NCI-H524 treated with DMSO at 0.1 percent for 48 hours (cell line): ENCODE data around the gene TCF4.

Experiments used
- DNase-seq: peaks from one replicate; lab custom pipeline; 2025; lab: John Stamatoyannopoulos, UW

The TCF4 gene

DNA sequence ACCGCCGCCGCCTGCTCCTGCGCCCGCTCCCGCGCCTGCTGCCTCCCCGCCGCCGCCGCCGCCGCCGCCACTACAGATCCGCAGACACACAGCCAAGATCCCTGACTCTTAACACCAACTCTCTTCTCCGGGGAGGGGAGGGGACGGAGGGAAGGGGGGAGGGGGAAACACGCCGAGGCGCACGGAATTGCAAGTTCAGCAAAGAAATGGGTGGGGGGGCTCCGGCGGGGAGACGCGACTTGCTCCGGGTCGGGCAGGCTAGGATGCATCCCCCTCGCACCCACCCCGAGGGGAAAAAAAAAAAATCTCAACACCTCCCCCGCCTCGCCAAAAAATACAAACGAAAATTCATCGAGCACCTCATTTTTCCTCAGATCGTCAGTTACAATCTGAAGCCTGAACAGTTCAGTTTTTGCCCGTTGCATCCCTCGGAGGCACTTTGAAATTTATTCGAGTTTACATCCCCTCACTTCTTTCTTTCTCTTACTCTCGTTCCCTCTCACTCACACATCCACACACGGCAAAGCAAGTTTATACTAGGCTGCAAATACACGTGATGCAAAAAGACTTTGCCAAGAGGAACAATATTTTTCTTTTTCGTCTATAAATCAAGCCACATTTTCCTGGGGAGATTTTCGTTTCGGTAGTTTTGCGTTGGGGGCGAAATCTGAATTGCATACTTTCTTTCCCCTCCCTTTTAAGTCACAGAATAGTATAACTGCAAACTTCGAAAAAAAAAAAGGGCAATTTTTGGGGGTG lies at the start of gene TCF4:
TSS of gene TCF4 (minus strand) at position 82 of the 759 bp plus-strand sequence. CDS start 1,076 bp downstream, outside the sequence.
- peak; percentile 11 for DNase-seq

DNA sequence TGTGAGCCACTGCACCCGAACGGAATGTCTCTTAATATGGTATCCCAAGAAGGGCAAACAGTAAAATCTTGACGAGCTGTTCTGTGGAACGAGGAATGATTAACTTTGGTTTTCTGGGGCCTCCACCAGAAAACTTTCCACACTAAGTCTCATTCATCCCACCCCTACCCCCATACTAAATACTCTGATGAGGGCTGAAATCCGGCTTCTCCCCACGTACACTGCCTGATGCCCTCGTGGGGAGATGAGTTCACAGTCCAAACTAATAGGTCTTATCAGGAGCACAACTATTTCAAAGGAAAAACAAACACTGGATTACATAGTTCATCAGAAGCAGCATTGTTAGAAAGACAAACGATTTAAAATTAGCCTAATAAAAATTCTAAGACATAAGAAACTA lies 49.2 kb upstream of the TCF4 start:
- no peak for DNase-seq

DNA sequence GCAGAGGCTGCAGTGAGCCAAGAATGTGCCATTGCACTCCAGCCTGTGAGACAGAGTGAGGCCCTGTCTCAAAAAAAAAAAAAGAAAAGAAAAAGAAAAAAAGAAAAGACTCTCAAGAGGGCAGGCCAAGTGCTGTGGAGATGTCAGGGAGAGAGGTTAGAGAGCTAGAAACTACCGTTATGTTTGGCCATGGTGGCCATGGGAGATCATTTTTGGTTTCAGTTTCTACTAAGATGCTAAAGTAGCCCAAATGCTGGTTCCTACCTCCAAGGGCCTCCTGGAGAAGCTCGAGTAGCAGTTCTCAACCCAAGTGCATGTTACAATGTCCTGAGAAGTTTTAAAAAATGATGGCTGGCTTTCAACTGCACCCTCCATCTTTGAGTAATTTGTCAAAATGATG lies 47.4 kb upstream of the TCF4 start:
- no peak for DNase-seq

DNA sequence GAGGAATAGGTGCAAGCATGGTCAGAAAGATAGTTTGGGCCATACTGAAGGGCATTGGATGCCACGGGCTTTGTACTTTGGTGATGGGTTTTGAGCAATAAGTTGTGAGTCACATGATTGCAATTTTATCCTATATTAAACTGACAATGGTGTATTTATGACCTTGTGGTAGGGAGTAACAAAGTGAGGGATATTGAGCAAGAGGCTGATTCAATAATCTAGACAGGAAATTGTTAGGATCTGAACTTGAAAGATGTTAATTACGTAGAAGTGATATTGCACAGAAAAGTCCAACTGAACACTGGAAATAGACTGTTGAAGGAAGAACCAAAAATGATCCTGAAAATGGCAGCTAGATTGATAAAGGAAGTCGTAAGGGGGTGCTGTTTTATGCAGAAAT lies 46.6 kb upstream of the TCF4 start:
- no peak for DNase-seq

DNA sequence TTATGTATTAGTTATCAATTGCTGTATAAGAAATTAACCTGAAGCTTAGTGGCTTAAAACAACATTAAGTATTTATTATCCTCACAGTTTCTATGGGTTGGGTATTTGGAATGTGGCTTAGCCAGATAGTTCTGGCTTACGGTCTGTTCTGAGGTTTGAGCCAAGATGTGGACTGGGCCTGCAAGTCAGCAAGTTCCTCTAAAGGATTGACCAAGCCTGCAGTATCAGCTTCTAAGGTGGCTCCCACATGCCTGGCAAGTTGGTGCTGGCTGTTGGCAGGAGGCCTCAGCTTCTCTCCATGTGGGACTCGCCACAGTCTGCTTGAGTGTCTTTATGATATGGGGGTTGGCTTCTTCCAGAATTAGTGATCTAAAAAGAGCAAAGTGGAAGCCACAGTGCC lies 45.0 kb upstream of the TCF4 start:
- no peak for DNase-seq

DNA sequence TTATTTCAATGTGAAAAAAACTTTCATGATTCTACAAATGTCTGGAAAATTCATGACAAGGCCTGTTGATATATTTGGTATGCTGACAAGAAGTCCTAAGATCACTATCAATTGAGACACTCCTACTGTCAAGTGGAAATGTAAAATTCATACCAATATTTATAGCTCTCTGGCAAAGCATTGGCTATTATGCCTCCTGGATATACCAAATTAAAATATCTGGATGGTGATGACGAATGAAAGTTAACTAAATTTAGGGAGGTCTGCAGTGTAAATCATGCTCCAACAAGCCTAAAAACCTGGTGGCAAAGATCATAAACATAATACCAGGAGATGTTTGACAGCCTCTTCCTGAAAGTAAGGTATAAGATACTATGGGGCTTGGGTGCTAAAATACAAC lies 41.1 kb upstream of the TCF4 start:
- DNase-seq, result no peak

DNA sequence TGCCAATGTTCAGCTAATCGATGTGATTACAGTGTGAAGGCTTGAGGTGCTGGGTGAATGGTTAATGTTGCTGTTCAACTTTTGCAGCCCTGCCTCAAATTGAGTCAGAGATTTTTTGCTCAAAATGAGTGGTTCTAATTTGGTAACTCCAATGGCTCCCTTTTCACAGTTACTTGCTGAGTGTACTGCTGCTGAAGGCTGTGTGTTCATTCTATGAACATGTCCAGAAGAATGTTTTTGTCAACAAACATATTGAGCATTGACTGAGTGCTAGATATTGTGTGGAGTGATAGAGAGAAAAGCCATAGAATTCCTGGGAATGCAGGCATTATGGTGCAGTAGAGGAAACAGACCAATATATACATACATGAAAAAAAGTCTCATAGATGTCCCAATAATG lies 39.0 kb upstream of the TCF4 start:
- DNase-seq, result no peak

DNA sequence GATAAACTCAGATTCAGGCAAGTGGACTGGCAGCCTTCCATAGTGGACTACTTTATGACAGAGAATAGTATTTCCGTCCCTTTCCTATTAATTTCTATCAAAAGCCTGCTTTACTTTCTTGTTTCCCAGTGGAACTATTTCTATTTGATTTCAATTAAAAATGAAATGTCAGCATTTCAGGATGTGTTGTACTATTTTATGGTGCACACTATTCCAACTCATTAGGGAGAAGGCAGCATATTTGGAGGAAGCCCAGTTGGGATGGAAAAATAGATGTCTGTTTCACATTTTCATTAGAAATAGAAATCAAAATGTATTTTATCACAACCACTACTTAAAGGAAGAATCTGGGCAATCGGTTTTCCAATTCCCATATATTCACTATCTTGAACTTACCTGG lies 37.9 kb upstream of the TCF4 start:
- DNase-seq, result no peak

DNA sequence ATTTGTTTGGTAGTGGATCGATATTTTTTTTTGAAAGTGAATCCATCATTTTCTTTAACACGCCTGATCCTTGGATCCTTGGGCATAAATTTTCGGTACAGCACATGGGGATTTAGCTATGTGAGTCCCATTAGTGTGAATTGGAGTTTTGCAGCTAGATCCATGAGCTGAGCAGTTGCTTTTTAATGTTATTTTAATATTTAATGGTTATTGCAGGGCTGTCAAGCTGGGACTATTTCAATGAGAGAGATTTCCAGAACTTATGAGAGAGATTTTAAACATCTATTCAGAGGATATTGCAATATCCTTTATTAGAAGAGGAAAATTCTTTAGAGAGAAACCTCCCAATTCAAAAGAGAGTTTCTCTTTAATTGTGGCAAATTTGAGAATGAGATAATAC lies 35.6 kb upstream of the TCF4 start:
- DNase-seq, result no peak

DNA sequence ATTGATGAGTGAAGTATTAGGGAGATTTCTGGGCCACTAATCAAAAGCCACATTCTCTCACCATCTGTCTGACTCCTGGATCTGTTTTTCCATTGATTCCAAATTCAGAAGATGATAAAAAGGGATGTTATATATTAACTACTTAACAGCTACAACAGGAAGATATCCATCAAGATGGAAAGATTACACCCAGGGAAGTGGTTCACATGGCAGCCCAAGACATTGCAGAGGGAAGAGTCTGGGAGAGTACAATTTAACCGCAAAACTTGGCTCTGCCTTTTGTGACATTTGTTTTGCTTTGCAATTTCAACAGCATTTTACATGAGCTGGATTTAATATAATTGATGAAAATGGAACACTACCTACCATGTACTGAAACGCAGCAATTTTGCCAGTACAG lies 22.5 kb upstream of the TCF4 start:
- no peak for DNase-seq

DNA sequence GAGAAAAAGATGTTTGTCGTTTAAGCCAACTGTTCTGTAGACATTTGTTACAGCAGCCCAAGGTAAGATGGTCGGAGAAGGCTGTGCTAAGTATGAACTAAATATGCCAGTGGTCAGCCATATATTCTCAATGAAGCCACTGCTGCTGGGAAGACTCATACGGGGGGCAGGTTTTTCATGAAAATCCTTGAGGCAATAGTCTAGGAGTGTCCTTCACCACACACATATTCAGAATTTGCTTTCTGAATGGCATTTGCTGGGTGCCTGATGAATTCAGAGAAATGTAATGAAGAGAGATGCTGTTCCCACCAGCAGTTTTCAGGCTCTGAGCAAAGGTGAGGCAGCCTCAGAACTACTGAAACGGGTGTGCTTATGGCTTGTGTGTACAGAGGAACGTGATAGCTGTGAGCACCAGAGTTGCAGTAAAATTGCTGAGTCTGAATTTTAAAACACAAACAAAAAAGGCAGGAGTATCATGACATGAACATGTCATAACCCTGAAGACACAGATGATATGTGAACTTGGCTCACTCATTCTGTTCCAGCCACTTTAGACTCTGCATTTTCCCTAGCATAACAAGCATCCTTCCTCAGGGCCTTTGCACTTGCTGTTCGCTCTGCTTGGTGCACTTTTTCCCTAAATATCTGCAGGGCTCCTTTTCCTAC lies 21.3 kb upstream of the TCF4 start:
- no peak for DNase-seq

DNA sequence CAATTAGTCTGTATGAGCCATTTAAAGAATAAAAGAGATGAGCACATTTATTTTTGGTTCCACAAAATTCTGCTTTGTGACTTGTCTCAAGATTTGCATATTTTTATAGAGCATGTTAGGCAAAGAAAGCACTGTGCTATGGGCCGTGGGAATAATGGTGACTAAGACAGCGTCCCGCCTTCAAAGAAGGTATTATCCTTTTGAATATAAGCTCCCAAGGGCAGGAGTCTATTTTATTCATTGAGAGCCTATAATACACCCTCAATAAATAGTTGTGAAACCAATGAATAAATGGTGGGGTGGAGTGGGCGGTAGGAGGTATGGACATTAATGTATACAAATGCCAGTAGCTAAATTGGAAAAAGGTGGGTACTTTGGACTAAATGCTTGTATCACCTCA lies 20.5 kb upstream of the TCF4 start:
- DNase-seq, result no peak

DNA sequence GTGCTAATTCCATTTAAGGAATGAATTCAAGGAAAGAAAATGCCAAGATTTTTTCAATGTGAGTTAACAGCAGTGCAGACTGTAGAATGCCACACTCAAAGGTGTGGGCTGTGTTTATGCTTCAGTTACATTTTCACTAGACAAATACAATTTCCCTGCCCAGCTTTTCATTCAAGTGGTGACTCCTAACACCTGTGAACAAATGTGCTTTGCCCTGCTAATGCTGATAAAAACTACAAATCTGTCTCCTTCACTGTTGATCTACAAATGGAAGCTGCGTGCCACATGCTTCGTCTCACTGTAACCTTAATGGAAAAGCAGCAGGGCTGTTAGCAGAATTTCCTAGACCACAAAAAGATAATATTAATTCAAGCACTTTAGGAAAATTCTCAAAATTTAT lies 19.8 kb upstream of the TCF4 start:
- no peak for DNase-seq

DNA sequence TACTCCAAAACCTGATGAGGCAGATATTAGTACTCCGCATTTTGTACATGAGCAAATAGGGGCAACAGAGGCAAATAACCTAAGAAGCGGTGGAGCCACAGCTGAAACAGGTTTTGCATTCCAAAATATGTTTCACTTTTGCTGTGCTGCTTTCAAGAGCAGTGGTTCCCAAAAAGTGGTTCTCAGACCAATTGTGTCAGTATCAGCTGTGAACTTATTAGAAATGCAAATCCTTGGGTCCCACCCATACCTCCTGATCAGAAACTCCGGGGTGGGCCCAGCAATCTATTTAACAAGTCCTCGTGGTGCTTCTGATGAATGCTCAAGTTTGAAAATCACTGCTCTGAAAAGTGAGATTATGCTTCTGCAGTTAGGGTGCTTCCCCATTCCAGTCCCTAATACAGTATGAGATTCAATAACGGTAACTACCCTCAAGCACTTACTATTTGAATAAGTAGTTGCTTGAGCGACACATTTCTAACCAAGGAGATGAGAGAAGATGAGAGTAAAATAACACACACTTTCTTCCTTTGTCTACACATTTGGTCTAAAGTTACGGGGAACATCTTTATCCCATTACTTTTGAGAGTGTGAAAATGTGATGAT lies 17.8 kb upstream of the TCF4 start:
- no peak for DNase-seq

DNA sequence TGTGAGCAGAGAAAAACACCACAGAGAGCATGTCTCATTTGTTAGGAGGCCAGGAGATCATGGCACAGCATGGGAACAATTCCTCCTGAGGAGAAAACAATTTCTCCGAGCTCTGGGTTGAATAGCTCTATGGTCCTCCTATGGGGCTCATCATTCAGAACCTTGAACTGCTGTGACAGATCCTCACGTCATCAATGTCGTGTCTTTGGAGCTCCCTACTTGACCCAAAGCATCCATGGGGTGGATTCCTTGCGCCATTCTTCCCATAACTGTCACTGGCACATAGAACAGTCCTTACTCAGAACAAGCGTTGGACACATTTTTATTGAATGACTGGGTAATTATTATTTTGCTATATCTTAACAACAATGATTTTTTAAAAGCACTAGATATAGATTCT lies 15.8 kb upstream of the TCF4 start:
- DNase-seq, result no peak

DNA sequence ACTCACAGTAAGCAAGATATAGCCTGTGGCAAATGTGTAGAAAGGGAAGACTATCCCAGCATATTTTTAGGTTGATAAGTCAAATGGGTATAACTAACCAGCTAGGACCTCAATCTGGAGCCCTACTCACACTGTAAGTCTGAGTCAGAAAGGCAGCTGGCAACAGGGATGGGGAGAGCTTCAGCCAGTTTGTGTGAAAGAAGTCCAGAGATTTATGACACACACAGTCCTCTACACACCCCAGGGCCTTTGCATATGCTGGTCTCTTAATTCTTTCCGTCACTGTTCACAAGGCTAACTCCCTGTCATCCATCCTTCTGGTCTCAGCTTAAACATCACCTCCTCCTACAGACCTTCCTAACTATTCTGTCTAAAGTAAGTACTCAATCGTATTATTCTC lies 5.9 kb upstream of the TCF4 start:
- no peak for DNase-seq

DNA sequence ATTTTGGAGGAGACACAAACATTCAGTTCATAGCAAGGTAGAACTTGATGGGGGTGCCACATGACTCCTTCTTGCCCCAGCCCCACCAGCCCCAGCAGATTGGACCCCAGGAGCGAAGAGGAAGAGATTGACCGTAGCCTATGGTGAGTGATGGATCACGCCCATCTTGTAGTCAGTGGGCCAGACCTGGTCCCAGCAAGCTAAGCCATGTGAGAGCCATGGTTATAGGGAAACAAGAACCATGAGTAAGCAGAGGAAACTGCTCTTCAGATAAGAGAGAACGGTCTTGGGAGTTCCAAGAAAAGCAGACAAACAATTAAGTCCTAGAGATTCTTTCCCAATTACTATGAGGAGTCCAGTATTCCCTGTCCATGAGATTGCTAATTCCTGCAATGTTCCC lies 4.6 kb upstream of the TCF4 start:
- DNase-seq, result no peak

DNA sequence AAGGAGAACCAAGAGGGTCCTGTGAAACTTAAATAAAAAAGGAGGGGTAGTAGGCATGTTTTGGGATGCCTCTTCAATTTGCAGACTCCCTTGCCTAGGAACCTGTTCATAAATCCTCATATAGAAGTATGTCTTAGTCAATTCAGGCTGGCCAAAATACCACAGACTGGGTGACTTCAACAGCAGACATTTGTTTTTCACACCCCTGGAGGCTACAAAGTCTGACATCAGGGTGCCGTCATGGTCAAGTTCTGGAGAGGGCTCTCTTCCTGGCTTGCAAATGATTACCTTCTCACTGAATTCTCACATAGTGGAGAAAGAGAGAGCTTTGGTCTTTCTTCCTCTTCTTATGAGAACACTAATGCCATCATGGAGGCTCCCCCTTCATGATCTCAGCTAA lies 4.1 kb upstream of the TCF4 start:
- DNase-seq, result no peak

DNA sequence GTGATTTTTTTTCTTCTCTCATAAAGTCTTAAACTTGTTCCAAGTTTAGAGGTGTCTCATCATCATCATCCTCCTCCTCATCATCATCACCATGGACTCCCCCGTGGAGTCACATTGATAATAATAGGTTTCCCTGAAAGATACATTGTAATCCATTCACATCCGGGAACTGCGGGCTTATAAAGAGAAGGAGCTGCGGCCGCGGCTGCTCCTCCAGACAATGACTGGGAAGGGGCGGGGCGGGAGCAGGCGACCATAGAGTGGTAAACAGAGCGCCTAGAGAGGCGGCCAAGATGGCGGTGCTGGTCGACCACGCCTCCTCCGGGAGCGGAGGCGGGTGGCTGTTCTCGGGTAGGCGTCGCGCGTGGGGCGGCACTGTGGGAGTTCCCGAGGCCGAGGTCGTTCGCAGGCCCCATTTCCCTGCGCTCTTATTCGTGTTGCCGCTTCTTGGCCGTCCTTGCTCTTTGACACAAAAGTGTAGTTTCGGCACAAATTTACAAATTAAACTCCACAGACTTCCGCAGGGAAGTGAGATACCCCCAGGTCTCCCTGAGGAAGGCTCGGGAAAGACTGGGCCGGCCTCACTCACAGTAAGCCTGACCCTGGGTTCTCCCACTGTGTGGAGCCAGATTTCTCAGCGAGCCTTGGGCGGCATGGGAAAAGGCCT lies 1.8 kb upstream of the TCF4 start:
- peak; percentile 84 for DNase-seq

DNA sequence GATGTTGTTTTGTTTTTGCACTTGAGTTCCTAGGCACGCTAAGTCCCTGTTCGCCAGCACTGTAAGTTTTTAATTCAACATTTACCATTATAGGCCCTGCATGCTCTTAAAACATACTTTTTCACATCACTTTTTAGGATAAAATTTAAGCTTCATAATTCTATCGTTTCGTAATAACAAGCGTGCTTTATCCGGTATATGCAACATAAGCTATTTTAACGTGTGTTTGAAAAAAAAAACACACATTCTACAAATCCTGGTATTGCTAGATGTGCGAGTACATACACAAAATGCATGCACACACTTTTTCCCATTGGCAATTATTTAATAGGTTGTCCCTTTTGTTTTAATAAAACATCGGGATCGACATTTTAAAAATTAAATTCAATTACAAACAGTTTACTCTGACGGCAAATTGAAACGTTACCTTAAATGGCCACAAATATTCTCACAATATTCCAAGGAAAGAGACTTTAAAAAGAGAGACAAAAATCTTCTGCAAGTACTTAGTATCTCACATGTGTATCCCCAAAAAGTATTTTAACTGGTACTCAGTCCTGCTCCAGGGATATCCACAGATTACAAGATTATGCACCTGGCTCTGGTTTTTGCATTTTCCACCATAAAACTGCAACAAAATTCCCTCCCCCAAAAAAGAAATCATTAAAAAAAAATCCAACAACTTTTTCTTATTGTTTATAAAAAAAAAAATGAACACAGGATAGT lies 1.0 kb upstream of the TCF4 start:
- DNase-seq, result no peak

DNA sequence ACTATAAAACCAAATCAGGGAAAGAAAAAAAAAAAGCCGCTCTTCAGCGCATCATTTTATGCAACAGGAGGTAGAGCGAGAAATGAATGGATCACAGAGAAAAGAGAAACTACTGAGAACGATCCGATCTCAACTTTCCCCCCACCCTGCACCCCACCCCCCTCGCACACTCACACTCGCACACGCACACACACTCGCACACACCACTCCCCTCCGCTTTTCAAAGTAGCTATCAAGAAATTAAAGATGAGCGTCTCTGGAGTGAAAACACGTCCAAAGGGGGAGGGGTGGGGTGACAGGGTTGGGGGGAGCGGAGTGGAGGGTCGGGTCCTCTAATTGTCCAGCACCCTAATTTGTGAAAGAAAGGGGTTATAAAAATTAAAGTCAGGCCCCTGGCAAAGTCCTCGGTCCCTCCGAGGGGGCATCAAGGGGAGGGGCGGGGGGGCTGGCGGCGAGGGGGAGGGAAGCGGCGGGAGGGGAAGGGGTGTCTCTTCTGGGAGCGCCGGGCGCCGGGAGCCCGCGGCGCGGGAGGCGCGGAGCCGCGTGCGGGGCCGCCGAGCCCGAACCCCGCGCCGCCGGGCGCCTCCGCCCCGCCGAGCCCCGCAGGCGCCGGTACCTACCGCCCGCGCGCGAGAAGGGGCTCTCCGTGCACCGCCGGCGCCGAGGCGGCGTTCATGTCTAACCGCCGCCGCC lies 428 bp downstream of the TCF4 start:
- no peak for DNase-seq
